DLD1 (cell line): ENCODE data around the gene KIF6.

Source experiments
- in situ Hi-C: cut with HindIII; loops from 2 replicates; pipeline ENCODE4 v1.10.0; 2017; ENCODE audit warnings: low sequenced_read_pairs

The KIF6 gene

GRCh38 chr6:39560915-39561314 lies 164.3 kb downstream of the KIF6 start:
- in situ Hi-C loops, result no loop called here

- in situ Hi-C loops, result no loop called here
Measured at GRCh38 chr6:39558591-39559190, 166.5 kb downstream of the KIF6 start.

- in situ Hi-C loops, result no loop called here
Measured at GRCh38 chr6:39558079-39558478, 167.1 kb downstream of the KIF6 start.

GRCh38 chr6:39555136-39555535 lies 170.1 kb downstream of the KIF6 start:
- in situ Hi-C loops, result no loop called here

- in situ Hi-C loops, result no loop called here
Measured at GRCh38 chr6:39553860-39554802, 171.1 kb downstream of the KIF6 start.

GRCh38 chr6:39553029-39553428 lies 172.2 kb downstream of the KIF6 start:
- in situ Hi-C loops, result no loop called here

GRCh38 chr6:39550191-39550590 lies 175.0 kb downstream of the KIF6 start:
- in situ Hi-C loops, result no loop called here

- in situ Hi-C loops, result no loop called here
Measured at GRCh38 chr6:39546731-39547130, 178.5 kb downstream of the KIF6 start.

GRCh38 chr6:39543950-39544349 lies 181.3 kb downstream of the KIF6 start:
- in situ Hi-C loops, result no loop called here

- in situ Hi-C loops, result no loop called here
Measured at GRCh38 chr6:39543095-39543494, 182.1 kb downstream of the KIF6 start.

- in situ Hi-C loops, result no loop called here
Measured at GRCh38 chr6:39540454-39540853, 184.8 kb downstream of the KIF6 start.

- in situ Hi-C loops, result no loop called here
Measured at GRCh38 chr6:39530201-39530759, 194.9 kb downstream of the KIF6 start.

- in situ Hi-C loops, result no loop called here
Measured at GRCh38 chr6:39527792-39528564, 197.2 kb downstream of the KIF6 start.

GRCh38 chr6:39524007-39524406 lies 201.2 kb downstream of the KIF6 start:
- in situ Hi-C loops, result no loop called here

- in situ Hi-C loops, result no loop called here
Measured at GRCh38 chr6:39521958-39522357, 203.2 kb downstream of the KIF6 start.

- in situ Hi-C loops, result no loop called here
Measured at GRCh38 chr6:39520916-39521315, 204.3 kb downstream of the KIF6 start.

GRCh38 chr6:39520411-39520810 lies 204.8 kb downstream of the KIF6 start:
- in situ Hi-C loops, result no loop called here

GRCh38 chr6:39518221-39518620 lies 207.0 kb downstream of the KIF6 start:
- in situ Hi-C loops, result no loop called here

- in situ Hi-C loops, result no loop called here
Measured at GRCh38 chr6:39517756-39518155, 207.5 kb downstream of the KIF6 start.

GRCh38 chr6:39516471-39516870 lies 208.7 kb downstream of the KIF6 start:
- in situ Hi-C loops, result no loop called here

- in situ Hi-C loops, result no loop called here
Measured at GRCh38 chr6:39515471-39515870, 209.7 kb downstream of the KIF6 start.
